G401.6 (cell line): Measurements from ENCODE around the gene HNRNPH1.
"Not testable (repeated sequence)": the region's sequence is repeated elsewhere in the genome, so short reads cannot be mapped to it uniquely, and the experiment has no call there.

Experiments used
- FAIRE-seq: peaks from 2 replicates; lab custom pipeline; 2012; peaks lifted over from hg19 to GRCh38; lab: Jason Lieb, UNC

HNRNPH1 gene

GRCh38 chr5:179623003-179623905 is at the start of gene HNRNPH1:
TSS of gene HNRNPH1 (minus strand) at chr5:179623671. CDS start at chr5:179623133, 538 bp downstream.
- FAIRE-seq = peak; percentile 96

- no peak for FAIRE-seq
Observed at GRCh38 chr5:179668391-179668790, 44.9 kb upstream of the HNRNPH1 start.

GRCh38 chr5:179661647-179662046 is 38.2 kb upstream of the HNRNPH1 start:
- FAIRE-seq = not testable (repeated sequence)

- FAIRE-seq = not testable (repeated sequence)
Observed at GRCh38 chr5:179658179-179658856, 34.8 kb upstream of the HNRNPH1 start.

GRCh38 chr5:179657302-179658178 is 34.1 kb upstream of the HNRNPH1 start:
- FAIRE-seq = not testable (repeated sequence)

- not testable (repeated sequence) for FAIRE-seq
Observed at GRCh38 chr5:179653135-179653534, 29.7 kb upstream of the HNRNPH1 start.

GRCh38 chr5:179650245-179650644 is 26.8 kb upstream of the HNRNPH1 start:
- FAIRE-seq = not testable (repeated sequence)

- not testable (repeated sequence) for FAIRE-seq
Observed at GRCh38 chr5:179649166-179649703, 25.8 kb upstream of the HNRNPH1 start.

GRCh38 chr5:179648410-179648809 is 24.9 kb upstream of the HNRNPH1 start:
- no peak for FAIRE-seq

GRCh38 chr5:179644766-179645165 is 21.3 kb upstream of the HNRNPH1 start:
- FAIRE-seq = not testable (repeated sequence)

GRCh38 chr5:179643141-179643920 is 19.9 kb upstream of the HNRNPH1 start:
- not testable (repeated sequence) for FAIRE-seq

GRCh38 chr5:179642626-179643025 is 19.2 kb upstream of the HNRNPH1 start:
- not testable (repeated sequence) for FAIRE-seq

GRCh38 chr5:179641745-179642144 is 18.3 kb upstream of the HNRNPH1 start:
- not testable (repeated sequence) for FAIRE-seq

GRCh38 chr5:179639296-179639695 is 15.8 kb upstream of the HNRNPH1 start:
- FAIRE-seq = not testable (repeated sequence)

GRCh38 chr5:179634370-179635172 is 11.1 kb upstream of the HNRNPH1 start:
- FAIRE-seq = not testable (repeated sequence)

- not testable (repeated sequence) for FAIRE-seq
Observed at GRCh38 chr5:179633501-179634369, 10.3 kb upstream of the HNRNPH1 start.

- FAIRE-seq = no peak
Observed at GRCh38 chr5:179624841-179625271, 1.4 kb upstream of the HNRNPH1 start.

GRCh38 chr5:179623906-179624741 is 653 bp upstream of the HNRNPH1 start:
- FAIRE-seq = no peak
